Measurements from ENCODE around the gene MTARC1.

The MTARC1 gene

DNA sequence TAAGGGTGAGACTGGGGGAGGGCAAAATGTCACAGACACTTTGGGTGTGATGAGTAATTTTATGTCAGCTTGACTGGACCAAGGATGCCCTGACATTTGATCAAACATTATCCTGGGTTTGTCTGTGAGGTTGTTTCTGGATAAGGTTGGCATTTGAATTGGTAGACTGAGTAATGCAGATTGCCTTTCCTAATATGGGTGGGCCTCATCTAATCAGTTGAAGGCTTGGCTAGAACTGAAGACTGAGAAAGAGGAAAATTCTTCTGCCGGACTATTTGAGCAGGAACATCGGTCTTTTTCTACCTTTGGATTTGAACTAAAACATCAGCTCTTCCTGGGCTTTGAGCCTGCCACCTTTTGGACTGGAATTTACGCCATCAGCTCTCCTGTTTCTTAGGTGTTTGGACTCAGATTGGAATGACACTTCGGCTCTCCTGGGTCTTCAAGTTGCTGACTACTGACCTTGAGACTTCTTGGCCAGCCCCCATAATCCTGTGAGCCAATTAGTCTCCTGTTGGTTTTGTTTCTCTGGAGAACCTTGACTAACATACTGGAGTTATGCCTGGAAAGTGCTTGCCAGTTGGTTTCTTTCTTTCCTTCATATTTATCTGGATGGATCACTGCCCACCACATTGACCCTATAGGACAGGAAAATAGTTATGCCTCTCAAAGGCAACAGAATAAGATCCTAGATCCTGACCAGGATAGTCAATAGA lies 47.6 kb downstream of the MTARC1 start:
- no peak overlapping the region for H3K9ac ChIP-seq (ENCODE audit: low read length)
- no peaks in the 10 kb centered on the region for H3K27me3 ChIP-seq (ENCODE audit: low read depth, low read length)
- no peaks in the 10 kb centered on the region for H3K79me2 ChIP-seq (ENCODE audit: low read length)
- no peak overlapping the region for H2AFZ ChIP-seq (ENCODE audit: low read depth, low read length)
- H3K4me1 ChIP-seq (ENCODE audit: low read length), result no peaks in the 10 kb centered on the region
- H3K36me3 ChIP-seq (replicated peaks; ENCODE audit: low read depth, low read length), result no peaks in the 10 kb centered on the region
- no peaks in the 10 kb centered on the region for H3K9me3 ChIP-seq (ENCODE audit: insufficient read depth, low read length)
- no peak overlapping the region for H3K4me3 ChIP-seq (ENCODE audit: low read length)
- TF ChIP-seq EZH2phosphoT487 (IDR thresholded peaks at IDR 0.05; ENCODE audit: low read depth), result no peak
- TF ChIP-seq, protein P1, sequence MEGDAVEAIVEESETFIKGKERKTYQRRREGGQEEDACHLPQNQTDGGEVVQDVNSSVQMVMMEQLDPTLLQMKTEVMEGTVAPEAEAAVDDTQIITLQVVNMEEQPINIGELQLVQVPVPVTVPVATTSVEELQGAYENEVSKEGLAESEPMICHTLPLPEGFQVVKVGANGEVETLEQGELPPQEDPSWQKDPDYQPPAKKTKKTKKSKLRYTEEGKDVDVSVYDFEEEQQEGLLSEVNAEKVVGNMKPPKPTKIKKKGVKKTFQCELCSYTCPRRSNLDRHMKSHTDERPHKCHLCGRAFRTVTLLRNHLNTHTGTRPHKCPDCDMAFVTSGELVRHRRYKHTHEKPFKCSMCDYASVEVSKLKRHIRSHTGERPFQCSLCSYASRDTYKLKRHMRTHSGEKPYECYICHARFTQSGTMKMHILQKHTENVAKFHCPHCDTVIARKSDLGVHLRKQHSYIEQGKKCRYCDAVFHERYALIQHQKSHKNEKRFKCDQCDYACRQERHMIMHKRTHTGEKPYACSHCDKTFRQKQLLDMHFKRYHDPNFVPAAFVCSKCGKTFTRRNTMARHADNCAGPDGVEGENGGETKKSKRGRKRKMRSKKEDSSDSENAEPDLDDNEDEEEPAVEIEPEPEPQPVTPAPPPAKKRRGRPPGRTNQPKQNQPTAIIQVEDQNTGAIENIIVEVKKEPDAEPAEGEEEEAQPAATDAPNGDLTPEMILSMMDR (IDR thresholded peaks at IDR 0.05; ENCODE audit: low read depth, low read length), result no peak
- H3K4me2 ChIP-seq (ENCODE audit: low read length), result no peak overlapping the region
- no peak overlapping the region for H3K27ac ChIP-seq (ENCODE audit: low read length)
- no peaks in the 10 kb centered on the region for H4K20me1 ChIP-seq (ENCODE audit: insufficient read depth, low read length)
